HEK293T (cell line): ENCODE data around the gene BFAR.

Experiments used
- CTCF ChIA-PET: fragments of 350-600 bp; formaldehyde crosslinking; extraction: SDS; loops from one replicate; lab custom pipeline; 2021; ENCODE audit warnings: antibody characterized with exemption, inconsistent platforms; lab: Yijun Ruan, JAX
- POLR2A ChIA-PET: fragments of 350-600 bp; formaldehyde crosslinking; extraction: SDS; loops from one replicate; lab custom pipeline; 2020; ENCODE audit warnings: antibody characterized with exemption, inconsistent platforms; lab: Yijun Ruan, JAX
- DNase-seq: peaks from one replicate; pipeline ENCODE4 v3.0.0; 2012; ENCODE audit warnings: mixed read lengths; ENCODE audit errors: extremely low spot score
- ARNT ChIP-seq: fragments of 450-650 bp; IDR thresholded peaks from 2 replicates; pipeline ENCODE4 v1.6.1; 2017; ENCODE audit warnings: mild to moderate bottlenecking
- BHLHE40 ChIP-seq: fragments of 450-650 bp; IDR thresholded peaks from 2 replicates; pipeline ENCODE4 v1.6.1; 2016; ENCODE audit warnings: mild to moderate bottlenecking, moderate library complexity, borderline replicate concordance
- CTBP1 ChIP-seq: fragments of 450-650 bp; IDR thresholded peaks from 2 replicates; pipeline ENCODE4 v1.6.1; 2016; ENCODE audit warnings: borderline replicate concordance
- ELF4 ChIP-seq: fragments of 450-650 bp; IDR thresholded peaks from 2 replicates; pipeline ENCODE4 v1.6.1; 2017; ENCODE audit warnings: antibody characterized with exemption
- FOXA1 ChIP-seq: fragments of 450-650 bp; IDR thresholded peaks from 2 replicates; pipeline ENCODE4 v1.6.1; 2016; ENCODE audit warnings: mild to moderate bottlenecking
- FOXK2 ChIP-seq: fragments of 450-650 bp; IDR thresholded peaks from 2 replicates; pipeline ENCODE4 v1.6.1; 2016; ENCODE audit warnings: mild to moderate bottlenecking
- FOXM1 ChIP-seq: fragments of 450-650 bp; IDR thresholded peaks from 2 replicates; pipeline ENCODE4 v1.6.1; 2017; ENCODE audit warnings: mild to moderate bottlenecking, borderline replicate concordance
- HDGF ChIP-seq: fragments of 450-650 bp; IDR thresholded peaks from 2 replicates; pipeline ENCODE4 v1.6.1; 2017; ENCODE audit warnings: antibody characterized with exemption, borderline replicate concordance
- L3MBTL2 ChIP-seq: fragments of 450-650 bp; conservative IDR thresholded peaks from 2 replicates; pipeline ENCODE4 v1.6.1; 2016; ENCODE audit warnings: mild to moderate bottlenecking
- LEF1 ChIP-seq: fragments of 450-650 bp; IDR thresholded peaks from 2 replicates; pipeline ENCODE4 v1.6.1; 2017; ENCODE audit warnings: mild to moderate bottlenecking, borderline replicate concordance
- NFRKB ChIP-seq: fragments of 450-650 bp; IDR thresholded peaks from 2 replicates; pipeline ENCODE4 v1.6.1; 2016; ENCODE audit warnings: mild to moderate bottlenecking, moderate library complexity
- SP1 ChIP-seq: fragments of 450-650 bp; IDR thresholded peaks from 2 replicates; pipeline ENCODE4 v1.6.1; 2017
- TARDBP ChIP-seq: fragments of 450-650 bp; IDR thresholded peaks from 2 replicates; pipeline ENCODE4 v1.6.1; 2016
- ZNF384 ChIP-seq: fragments of 450-650 bp; IDR thresholded peaks from 2 replicates; pipeline ENCODE4 v1.6.1; 2016
- TF ChIP-seq, protein P1 (sequence below): fragments of 450-650 bp; IDR thresholded peaks from 2 replicates; pipeline ENCODE4 v1.6.1; 2016

Gene BFAR

DNA sequence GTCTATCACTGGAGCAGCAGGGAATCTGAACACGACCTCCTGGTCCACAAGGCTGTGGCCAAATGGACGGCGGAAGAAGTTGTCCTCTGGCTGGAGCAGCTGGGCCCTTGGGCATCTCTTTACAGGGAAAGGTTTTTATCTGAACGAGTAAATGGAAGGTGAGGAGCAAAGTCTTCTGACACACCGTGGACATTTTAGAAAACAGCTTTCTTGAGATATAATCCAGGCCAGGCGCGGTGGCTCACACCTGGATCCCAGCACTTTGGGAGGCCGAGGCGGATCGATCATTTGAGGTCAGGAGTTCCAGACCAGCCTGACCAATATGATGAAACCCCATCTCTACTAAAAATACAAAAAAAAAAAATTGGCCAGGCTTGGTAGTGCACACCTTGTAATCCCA, 17.1 kb downstream of the BFAR start:
- POLR2A ChIA-PET: no interaction called here
- DNase-seq: no peak
- no peak for TF ChIP-seq ARNT
- TF ChIP-seq ZNF384: no peak
- TF ChIP-seq LEF1: no peak
- no peak for TF ChIP-seq FOXA1
- TF ChIP-seq ELF4: no peak
- CTCF ChIA-PET: no interaction called here

DNA sequence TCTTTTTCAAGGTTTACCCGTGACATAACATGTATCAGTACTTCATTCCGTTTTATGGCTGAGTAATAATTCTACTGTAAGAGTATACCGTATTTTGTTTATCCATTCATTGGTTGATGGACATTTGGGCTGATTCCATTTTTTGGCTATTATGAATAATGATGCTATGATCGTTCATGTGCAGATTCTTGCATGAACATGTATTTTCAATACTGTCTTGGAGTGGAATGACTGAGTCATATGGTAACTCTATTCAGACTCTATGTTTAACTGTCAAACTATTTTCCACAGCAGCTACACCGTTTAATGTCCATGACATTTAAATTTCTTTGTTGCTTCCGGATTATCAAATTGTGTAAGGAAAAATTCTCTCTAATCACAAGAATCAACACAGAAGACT, 17.9 kb downstream of the BFAR start:
- DNase-seq: no peak
- ChIA-PET CTCF (no interaction called here), POLR2A (no interaction called here)
- TF ChIP-seq NFRKB (no peak), L3MBTL2 (no peak), ARNT (no peak), HDGF (no peak), BHLHE40 (no peak), SP1 (no peak), ELF4 (no peak), CTBP1 (no peak)

DNA sequence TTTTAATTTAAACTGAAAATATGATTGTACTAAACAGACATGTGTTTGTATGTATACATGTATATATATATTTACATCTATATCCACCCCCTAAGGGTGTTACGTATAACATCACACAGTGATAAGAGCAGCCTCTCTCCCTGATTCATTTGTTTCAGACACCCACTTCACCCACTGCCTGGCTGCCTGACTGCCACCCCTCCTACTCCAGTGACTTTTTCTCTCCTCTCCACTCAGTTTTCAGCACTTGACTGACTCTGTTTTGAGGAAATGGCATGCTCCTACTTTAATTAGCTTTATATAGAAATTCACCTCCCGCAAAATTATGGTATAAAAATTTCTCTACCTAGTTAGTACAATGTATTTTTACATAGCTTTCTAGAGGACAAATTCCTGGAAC, 20.0 kb downstream of the BFAR start:
- CTCF ChIA-PET: interaction anchor here (0.6 kb wide), 1 partner anchor 16 kb away, joined by 4 read pairs; no protein-coding TSS in a partner anchor
- no peak for DNase-seq
- POLR2A ChIA-PET: no interaction called here
- TF ChIP-seq ELF4 (no peak), FOXA1 (no peak), FOXK2 (no peak)

DNA sequence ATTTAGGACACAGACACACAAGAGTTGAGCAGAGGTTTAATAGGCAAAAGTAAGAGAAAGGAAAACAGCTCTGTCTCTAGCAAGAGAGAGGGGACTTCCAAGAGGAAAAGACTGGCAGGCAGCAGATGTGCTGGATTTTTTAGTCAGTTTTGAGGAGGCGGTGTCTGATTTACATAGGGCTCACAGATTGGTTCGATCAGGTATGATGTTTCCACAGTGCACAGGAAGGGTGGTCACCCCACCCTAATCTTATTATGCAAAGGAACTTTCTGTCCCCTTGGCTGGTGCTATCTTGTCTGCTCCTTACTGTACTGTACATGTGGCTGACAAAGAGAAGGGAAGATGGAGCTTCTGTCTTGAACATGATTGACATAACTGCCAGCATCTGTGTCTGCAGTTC, 25.3 kb downstream of the BFAR start:
- ChIA-PET CTCF (no interaction called here), POLR2A (interaction anchor here (1.4 kb wide), 1 partner anchor 26 kb away, joined by 6 read pairs; the partner anchor contains the start of gene BFAR)
- no peak for DNase-seq
- TF ChIP-seq FOXA1: no peak
- no peak for TF ChIP-seq BHLHE40
- no peak for TF ChIP-seq ARNT

DNA sequence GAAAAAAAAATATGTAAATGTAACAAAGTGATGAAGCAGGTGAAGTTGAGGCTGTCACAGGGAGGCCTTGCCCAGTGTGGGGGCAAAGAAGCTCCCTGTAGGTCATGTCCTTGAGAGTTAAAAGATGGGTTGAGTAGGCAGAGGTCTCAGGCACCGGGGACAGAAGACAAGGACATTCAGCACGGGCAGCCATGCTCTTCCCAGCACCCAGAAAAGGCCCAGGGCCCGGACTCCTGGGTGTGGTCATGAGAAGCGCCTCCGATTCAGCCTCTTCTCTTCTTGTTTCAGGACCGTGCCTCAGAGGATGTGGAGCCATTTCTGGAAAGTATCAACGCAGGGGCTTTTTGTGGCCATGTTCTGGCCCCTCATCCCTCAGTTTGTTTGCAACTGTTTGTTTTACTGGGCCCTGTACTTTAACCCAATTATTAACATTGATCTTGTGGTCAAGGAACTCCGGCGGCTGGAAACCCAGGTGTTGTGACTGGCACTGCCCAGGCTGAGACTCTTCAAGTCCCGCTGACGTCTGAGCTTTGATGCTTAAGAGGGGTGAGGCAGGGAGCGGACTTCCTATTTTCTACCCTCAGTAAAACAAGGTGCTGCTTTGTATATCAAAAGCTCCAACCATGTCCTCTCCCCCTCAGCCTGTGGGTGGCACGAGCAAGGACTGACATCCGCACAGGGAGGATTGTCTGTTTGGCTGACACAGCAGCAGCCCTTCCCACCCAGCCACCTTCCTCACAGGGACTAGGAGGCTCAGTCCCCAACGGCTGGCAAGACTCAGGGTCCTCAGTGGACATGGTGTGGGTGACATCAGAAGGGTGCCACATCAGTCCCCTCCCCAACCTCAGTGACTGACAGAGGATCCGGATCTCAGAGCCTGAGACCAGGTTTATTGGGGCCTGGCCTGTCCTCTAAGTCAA, 34.9 kb downstream of the BFAR start:
- TF ChIP-seq TARDBP (no peak), FOXK2 (no peak)
- ChIA-PET POLR2A (no interaction called here), CTCF (no interaction called here)
- no peak for DNase-seq

DNA sequence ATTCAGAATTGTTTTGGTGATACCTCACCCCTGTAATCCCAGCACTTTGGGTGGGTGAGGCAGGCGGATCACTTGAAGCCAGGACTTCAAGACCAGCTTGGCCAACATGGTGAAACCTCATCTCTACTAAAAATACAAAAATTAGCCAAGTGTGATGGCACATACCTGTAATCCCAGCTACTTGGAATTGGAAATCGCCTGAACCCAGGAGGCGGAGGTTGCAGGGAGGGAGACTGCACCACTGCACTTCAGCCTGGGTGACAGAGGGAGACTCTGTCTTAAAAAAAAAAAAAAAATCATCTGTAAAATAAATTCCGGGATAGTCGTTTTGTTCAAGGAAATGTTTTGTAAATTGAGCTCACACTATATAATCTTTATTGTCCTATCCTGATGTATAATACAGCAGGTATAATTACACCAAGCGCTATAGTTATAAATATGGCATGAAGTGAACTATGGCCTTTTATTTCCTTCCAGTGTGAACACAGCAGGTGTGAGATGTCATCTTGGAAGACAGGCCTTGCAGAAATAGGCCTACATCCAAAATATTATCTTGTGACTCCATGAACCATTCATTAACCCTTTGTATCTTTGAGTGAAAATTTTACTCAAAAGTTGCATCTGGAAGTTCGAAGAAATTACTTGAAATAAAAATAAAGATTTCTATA, 35.9 kb downstream of the BFAR start:
- no peak for TF ChIP-seq ARNT
- TF ChIP-seq HDGF: no peak
- no peak for TF ChIP-seq L3MBTL2
- no peak for TF ChIP-seq TARDBP
- TF ChIP-seq NFRKB: no peak
- no peak for TF ChIP-seq FOXM1
- no peak for TF ChIP-seq BHLHE40
- TF ChIP-seq SP1: no peak
- ChIA-PET CTCF (no interaction called here), POLR2A (no interaction called here)
- DNase-seq: no peak

DNA sequence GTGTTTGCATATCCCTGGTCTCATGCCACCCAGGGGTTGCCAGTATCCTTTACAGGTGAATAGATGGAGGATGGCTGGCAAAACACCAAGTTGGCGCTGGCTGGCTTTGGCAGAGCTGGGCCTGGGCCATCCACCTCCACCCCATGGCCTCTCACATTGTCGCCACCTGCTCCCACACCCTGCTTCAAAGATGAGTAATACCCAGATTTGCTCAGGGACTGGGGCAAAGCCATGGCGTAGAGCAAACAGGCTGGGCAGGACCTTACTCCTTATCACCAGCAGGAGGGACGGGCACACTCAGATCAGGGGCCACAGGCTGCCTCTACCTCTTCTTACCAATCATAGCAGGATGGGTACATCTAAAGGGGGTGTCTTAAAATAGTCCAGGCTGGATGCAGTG, 37.0 kb downstream of the BFAR start:
- ChIA-PET CTCF (no interaction called here), POLR2A (no interaction called here)
- TF ChIP-seq FOXA1 (no peak), SP1 (no peak)
- TF ChIP-seq, protein P1, sequence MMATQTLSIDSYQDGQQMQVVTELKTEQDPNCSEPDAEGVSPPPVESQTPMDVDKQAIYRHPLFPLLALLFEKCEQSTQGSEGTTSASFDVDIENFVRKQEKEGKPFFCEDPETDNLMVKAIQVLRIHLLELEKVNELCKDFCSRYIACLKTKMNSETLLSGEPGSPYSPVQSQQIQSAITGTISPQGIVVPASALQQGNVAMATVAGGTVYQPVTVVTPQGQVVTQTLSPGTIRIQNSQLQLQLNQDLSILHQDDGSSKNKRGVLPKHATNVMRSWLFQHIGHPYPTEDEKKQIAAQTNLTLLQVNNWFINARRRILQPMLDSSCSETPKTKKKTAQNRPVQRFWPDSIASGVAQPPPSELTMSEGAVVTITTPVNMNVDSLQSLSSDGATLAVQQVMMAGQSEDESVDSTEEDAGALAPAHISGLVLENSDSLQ: no peak
- DNase-seq: no peak

DNA sequence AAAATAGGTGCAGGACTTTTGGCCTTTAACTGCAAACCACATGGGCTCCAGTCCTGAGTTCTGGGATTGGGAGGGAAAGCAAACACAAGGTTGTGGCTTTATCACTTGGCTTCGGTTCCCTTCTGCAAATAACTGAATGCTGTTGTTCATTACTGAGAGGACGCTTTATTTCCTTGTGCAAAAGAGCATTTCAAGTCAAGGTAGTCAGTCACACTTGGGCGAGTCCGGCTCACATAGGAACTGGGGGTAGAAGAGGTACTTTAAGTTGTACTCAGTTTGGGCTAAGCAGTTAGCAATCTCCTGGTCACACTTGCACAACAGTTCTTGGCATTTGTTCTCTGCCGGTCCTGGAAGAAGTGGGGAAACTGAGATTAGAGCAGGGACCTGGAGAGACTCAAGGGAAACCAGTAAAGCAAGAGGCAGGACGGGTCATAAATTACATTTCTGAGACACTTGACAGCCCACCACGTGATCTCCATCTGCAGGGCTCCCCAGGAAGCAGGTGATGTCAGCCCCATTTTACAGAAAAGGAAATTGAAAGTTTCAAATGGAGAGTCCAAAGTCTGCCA, 39.7 kb downstream of the BFAR start:
- ChIA-PET POLR2A (no interaction called here), CTCF (no interaction called here)
- TF ChIP-seq LEF1 (no peak), ELF4 (no peak), BHLHE40 (no peak), ZNF384 (no peak)
- TF ChIP-seq, protein P1: peak; percentile 74
- DNase-seq: no peak
